ENCODE data around the gene RNASET2. TPM values are rescaled to one million over a fixed set of nuclear protein-coding genes. Genes with fewer than 3 reads are reported as not detected.

The RNASET2 gene
- total RNA-seq, 1 donor from 2014 or later, result 28.9 TPM

DNA sequence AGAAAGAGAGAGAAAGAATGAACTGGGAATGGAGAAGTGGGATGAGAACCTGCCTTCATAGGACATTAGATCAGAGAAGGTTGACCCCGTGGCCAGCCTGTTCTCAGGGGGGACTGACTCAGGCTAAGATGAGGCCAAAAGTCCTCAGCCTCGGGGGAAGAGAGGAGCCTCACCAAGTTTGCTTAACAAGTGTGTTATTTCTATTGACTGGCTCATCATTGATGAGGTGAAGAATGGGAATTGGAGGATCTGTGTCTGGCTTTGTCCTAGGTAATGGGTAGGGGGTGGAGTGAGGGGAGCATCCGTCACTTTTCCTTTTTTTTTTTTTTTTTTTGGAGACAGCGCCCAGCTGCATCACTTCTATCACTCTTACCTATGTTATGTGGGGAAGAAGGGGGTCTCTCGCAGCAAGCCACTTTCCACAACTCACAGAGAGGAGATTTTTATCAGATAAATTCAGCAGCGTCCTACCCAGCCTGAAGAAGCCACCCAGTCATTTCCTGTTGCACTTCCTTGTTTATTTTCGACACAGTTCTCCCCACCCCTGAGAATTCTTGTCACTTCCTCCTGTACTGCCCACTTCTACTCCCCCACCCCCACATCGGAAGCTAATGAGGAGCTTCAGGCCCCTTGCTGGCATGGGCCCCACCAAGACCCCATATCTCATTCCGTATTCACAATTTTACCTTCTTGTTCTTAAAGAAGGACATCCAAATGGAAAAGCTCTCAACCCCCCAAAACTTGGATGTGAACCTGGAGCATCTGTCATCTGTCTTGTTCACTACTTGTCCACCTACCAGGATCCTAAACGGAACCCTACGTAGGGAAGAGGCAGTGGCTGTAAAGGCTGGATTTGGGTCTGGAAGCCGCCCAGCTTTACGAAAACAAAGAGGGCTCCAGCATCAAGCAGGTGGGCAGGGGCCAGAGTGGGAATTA, 2.8 kb upstream of the RNASET2 start:
- Histone ChIP-seq H3K79me2 (ENCODE audit: low read depth) (peaks cover 5% of the 10 kb centered on the region), H3K9me3 (ENCODE audit: low read depth) (peaks cover under 1% of the 10 kb centered on the region), H3K4me1 (peaks cover 22% of the 10 kb centered on the region), H3K4me2 (no peak overlapping the region), H3K36me3 (no peaks in the 10 kb centered on the region), H3K27ac (no peak overlapping the region), H4K20me1 (ENCODE audit: low read depth) (peaks cover 6% of the 10 kb centered on the region), H3K9ac (no peak overlapping the region), H3K27me3 (peaks cover 9% of the 10 kb centered on the region), H3K4me3 (no peak overlapping the region), H2AFZ (replicated peaks) (no peak overlapping the region), H3F3A (ENCODE audit: low read depth) (peaks cover 11% of the 10 kb centered on the region)
- H3K36me3 Mint-ChIP-seq, result peaks cover 11% of the 10 kb centered on the region
- no peak for DNase-seq (ENCODE audit: low spot score)
- peak overlapping the region; percentile 27 for H3K4me3 Mint-ChIP-seq
- TF ChIP-seq, protein P1, sequence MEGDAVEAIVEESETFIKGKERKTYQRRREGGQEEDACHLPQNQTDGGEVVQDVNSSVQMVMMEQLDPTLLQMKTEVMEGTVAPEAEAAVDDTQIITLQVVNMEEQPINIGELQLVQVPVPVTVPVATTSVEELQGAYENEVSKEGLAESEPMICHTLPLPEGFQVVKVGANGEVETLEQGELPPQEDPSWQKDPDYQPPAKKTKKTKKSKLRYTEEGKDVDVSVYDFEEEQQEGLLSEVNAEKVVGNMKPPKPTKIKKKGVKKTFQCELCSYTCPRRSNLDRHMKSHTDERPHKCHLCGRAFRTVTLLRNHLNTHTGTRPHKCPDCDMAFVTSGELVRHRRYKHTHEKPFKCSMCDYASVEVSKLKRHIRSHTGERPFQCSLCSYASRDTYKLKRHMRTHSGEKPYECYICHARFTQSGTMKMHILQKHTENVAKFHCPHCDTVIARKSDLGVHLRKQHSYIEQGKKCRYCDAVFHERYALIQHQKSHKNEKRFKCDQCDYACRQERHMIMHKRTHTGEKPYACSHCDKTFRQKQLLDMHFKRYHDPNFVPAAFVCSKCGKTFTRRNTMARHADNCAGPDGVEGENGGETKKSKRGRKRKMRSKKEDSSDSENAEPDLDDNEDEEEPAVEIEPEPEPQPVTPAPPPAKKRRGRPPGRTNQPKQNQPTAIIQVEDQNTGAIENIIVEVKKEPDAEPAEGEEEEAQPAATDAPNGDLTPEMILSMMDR (IDR thresholded peaks at IDR 0.05), result no peak
- TF ChIP-seq EZH2phosphoT487 (IDR thresholded peaks at IDR 0.05), result no peak
- TF ChIP-seq EZH2 (IDR thresholded peaks at IDR 0.05), result no peak
- peaks cover 23% of the 10 kb centered on the region for H3K4me1 Mint-ChIP-seq
- no peak overlapping the region for H3K27ac Mint-ChIP-seq
- peaks cover 14% of the 10 kb centered on the region for H3K9me3 Mint-ChIP-seq
- peaks cover 13% of the 10 kb centered on the region for H3K27me3 Mint-ChIP-seq (ENCODE audit: insufficient read depth, low read depth)

DNA sequence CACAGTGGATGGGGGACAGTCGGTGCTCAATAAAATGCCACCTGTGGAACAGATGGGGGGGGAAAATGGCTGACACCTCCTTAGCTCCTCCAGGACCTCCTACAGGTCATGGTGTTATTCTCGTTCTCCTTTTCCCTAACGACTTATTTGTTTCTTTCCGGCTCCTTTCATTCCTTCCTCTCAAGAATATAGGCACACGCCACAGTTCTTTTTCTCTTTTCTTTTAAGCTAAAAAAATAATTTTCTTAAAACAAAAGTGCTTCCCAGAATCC, 1.4 kb upstream of the RNASET2 start:
- H3K27ac Mint-ChIP-seq, result no peak overlapping the region
- Histone ChIP-seq H3K4me2 (peak overlapping the region; percentile 82), H4K20me1 (ENCODE audit: low read depth) (peaks cover 9% of the 10 kb centered on the region)

DNA sequence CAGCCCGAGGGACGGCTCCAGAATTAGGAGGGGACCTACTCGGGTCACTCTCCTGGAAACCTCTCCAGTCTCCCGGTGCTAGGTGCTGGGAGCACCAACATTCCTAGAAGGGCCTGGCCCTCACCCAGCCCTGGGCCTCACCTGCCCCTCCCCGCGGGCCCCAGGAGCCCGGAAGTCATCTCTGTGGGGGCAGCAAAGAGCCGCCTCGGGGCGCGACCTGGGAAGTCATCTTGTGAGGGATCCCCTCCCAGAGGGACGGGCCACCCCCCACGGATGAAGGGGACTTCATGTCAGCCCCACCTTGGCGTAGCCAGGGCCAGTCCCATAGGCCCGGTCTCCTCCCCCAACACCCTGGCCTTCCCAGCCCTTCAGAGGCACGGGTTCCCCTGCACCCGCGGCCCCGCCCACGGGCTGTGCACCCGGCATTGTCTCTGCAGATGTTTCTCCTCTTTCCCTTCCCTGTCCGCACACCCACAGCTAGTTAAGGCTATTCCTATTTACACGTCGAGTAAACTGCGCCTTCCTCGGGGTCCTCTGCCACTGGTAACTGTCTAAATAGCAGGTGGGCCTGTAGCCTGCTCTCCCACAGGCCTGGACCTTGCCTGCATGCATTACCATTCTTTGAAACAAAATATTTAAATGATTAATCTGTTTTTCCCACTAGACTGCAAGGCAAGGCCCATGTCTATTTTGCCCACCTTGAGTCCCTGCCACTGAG, 896 bp upstream of the RNASET2 start:
- no peak overlapping the region for H3K27ac ChIP-seq
- peaks cover 6% of the 10 kb centered on the region for H3K36me3 Mint-ChIP-seq
- no peak for TF ChIP-seq EZH2phosphoT487 (IDR thresholded peaks at IDR 0.05)
- TF ChIP-seq, protein P1 (IDR thresholded peaks at IDR 0.05), result no peak
- TF ChIP-seq EZH2 (IDR thresholded peaks at IDR 0.05), result no peak
- H3K4me1 Mint-ChIP-seq, result peaks cover 36% of the 10 kb centered on the region
- peak overlapping the region; percentile 88 for H3K4me3 Mint-ChIP-seq
- peaks cover 5% of the 10 kb centered on the region for H3K79me2 ChIP-seq (ENCODE audit: low read depth)
- H3K9me3 ChIP-seq (ENCODE audit: low read depth), result no peaks in the 10 kb centered on the region
- H3K9ac ChIP-seq, result no peak overlapping the region
- H3K4me1 ChIP-seq, result peaks cover 22% of the 10 kb centered on the region
- peaks cover 9% of the 10 kb centered on the region for H3K27me3 ChIP-seq
- peaks cover 11% of the 10 kb centered on the region for H3F3A ChIP-seq (ENCODE audit: low read depth)
- peaks cover 4% of the 10 kb centered on the region for H3K9me3 Mint-ChIP-seq
- H3K4me3 ChIP-seq, result peak overlapping the region; percentile 77
- peaks cover 15% of the 10 kb centered on the region for H3K27me3 Mint-ChIP-seq (ENCODE audit: insufficient read depth, low read depth)
- peaks cover 9% of the 10 kb centered on the region for H4K20me1 ChIP-seq (ENCODE audit: low read depth)
- H3K27ac Mint-ChIP-seq, result no peak overlapping the region
- peak overlapping the region; percentile 94 for H2AFZ ChIP-seq (replicated peaks)
- peak overlapping the region; percentile 82 for H3K4me2 ChIP-seq
- H3K36me3 ChIP-seq, result no peaks in the 10 kb centered on the region
- peak; percentile 68 for DNase-seq (ENCODE audit: low spot score)

More for the DNA sequence above, 1.4 kb upstream of the RNASET2 start:
- H3K4me1 ChIP-seq, result peaks cover 22% of the 10 kb centered on the region
- no peak overlapping the region for H3K9ac ChIP-seq
- no peaks in the 10 kb centered on the region for H3K36me3 ChIP-seq
- H3K4me3 Mint-ChIP-seq, result peak overlapping the region; percentile 88
- DNase-seq (ENCODE audit: low spot score), result peak; percentile 19
- no peak overlapping the region for H3K27ac ChIP-seq
- peaks cover 8% of the 10 kb centered on the region for H3K36me3 Mint-ChIP-seq
- peaks cover 8% of the 10 kb centered on the region for H3K9me3 Mint-ChIP-seq
- H3K9me3 ChIP-seq (ENCODE audit: low read depth), result no peaks in the 10 kb centered on the region
- peaks cover 15% of the 10 kb centered on the region for H3K27me3 Mint-ChIP-seq (ENCODE audit: insufficient read depth, low read depth)
- H3K4me1 Mint-ChIP-seq, result peaks cover 34% of the 10 kb centered on the region
- H3K79me2 ChIP-seq (ENCODE audit: low read depth), result peaks cover 5% of the 10 kb centered on the region
- TF ChIP-seq, protein P1 (IDR thresholded peaks at IDR 0.05), result no peak
- TF ChIP-seq EZH2 (IDR thresholded peaks at IDR 0.05) (no peak), EZH2phosphoT487 (IDR thresholded peaks at IDR 0.05) (no peak)
- peak overlapping the region; percentile 94 for H2AFZ ChIP-seq (replicated peaks)
- H3K4me3 ChIP-seq, result no peak overlapping the region
- H3K27me3 ChIP-seq, result peaks cover 9% of the 10 kb centered on the region
- H3F3A ChIP-seq (ENCODE audit: low read depth), result peaks cover 11% of the 10 kb centered on the region

Measured in neural progenitor cell (in vitro differentiated cells).